Coronary artery (tissue), 2 donors: Measurements from ENCODE around the gene EIF2D.

Source experiments
- DNase-seq: peaks from one replicate; pipeline ENCODE4 v3.0.0-alpha.2; 2017; ENCODE audit warnings: low spot score
- H3K27ac ChIP-seq, 2 donors: fragments of 200-600 bp; sonication (generic); one replicate each; pipeline ENCODE4 v1.5.1; 2016 to 2019
- H3K4me3 ChIP-seq: fragments of 200-600 bp; sonication (generic); 2 replicates; pipeline ENCODE4 v1.5.1; 2016; ENCODE audit warnings: mild to moderate bottlenecking, moderate library complexity
- TF ChIP-seq, protein P1 (sequence below): fragments of 200-600 bp; sonication (generic); IDR thresholded peaks from one replicate; pipeline ENCODE4 v1.5.1; 2019; ENCODE audit warnings: antibody characterized with exemption

EIF2D gene

DNA sequence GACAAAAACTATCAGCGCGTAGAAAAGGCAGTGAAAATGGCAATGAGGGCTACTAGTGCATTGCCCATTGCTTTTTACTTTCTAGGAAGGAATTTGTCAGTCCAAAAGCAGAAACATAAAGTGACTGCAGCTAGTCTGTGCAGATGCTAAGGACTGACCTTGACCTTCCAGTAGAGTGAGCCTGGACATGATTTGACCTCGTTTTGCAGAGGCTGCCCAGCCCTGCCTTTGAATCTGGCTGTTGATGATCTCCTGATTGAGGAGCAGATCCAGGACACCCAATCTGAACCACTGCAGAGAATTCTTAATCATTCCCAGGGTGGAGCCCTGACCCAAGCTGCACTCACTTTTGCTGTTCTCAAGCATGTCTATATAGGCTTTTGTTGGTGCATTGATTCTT, 44.7 kb upstream of the EIF2D start:
- no peak for DNase-seq
- Histone ChIP-seq H3K4me3 (no peak overlapping the region), H3K27ac (no peak overlapping the region)
- TF ChIP-seq, protein P1, sequence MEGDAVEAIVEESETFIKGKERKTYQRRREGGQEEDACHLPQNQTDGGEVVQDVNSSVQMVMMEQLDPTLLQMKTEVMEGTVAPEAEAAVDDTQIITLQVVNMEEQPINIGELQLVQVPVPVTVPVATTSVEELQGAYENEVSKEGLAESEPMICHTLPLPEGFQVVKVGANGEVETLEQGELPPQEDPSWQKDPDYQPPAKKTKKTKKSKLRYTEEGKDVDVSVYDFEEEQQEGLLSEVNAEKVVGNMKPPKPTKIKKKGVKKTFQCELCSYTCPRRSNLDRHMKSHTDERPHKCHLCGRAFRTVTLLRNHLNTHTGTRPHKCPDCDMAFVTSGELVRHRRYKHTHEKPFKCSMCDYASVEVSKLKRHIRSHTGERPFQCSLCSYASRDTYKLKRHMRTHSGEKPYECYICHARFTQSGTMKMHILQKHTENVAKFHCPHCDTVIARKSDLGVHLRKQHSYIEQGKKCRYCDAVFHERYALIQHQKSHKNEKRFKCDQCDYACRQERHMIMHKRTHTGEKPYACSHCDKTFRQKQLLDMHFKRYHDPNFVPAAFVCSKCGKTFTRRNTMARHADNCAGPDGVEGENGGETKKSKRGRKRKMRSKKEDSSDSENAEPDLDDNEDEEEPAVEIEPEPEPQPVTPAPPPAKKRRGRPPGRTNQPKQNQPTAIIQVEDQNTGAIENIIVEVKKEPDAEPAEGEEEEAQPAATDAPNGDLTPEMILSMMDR: no peak

DNA sequence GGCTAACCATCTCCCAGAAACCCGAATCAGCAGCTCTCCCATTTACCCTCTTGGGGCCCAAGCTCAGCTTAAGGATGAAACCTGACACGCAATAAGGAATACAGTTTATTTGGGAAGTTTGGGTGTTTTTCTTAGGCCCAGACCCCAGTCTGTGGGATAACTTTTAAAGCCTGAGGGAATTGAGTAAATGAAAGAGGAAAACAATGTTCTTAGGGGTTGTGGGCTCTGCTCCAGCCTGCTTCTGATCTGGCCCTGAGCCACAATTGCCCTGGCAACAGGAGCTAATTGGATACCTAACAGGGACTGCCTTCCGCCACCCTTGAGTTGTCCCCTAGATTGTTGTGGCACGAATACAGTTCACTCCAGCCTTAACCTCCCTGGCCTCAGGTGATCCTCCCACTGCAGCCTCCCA, 43.2 kb upstream of the EIF2D start:
- H3K27ac ChIP-seq: peak overlapping the region; percentile 27 to 40
- H3K4me3 ChIP-seq: no peak overlapping the region
- TF ChIP-seq, protein P1: no peak
- no peak for DNase-seq

DNA sequence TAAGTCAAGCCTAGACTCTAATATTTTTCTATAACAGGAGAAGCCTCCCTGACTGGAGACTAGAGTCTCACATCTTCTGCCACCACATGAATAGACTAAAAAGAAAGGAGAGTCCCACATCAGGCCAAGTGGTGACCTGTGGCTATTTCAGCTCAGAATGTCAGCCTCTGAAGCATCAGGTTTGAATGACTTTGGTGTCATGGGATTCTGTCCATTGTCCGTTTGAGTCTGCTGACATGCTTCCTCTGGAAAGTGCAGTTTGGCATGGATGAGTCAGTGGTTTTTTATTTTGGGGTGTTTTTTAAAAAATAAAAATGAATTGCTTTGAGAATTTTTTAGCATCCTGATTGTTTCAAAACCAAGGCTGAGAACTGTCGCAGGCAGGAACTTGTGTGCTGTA, 42.6 kb upstream of the EIF2D start:
- no peak for DNase-seq
- TF ChIP-seq, protein P1: no peak
- no peak overlapping the region for H3K4me3 ChIP-seq
- H3K27ac ChIP-seq: peak overlapping the region; percentile 27 to 40

DNA sequence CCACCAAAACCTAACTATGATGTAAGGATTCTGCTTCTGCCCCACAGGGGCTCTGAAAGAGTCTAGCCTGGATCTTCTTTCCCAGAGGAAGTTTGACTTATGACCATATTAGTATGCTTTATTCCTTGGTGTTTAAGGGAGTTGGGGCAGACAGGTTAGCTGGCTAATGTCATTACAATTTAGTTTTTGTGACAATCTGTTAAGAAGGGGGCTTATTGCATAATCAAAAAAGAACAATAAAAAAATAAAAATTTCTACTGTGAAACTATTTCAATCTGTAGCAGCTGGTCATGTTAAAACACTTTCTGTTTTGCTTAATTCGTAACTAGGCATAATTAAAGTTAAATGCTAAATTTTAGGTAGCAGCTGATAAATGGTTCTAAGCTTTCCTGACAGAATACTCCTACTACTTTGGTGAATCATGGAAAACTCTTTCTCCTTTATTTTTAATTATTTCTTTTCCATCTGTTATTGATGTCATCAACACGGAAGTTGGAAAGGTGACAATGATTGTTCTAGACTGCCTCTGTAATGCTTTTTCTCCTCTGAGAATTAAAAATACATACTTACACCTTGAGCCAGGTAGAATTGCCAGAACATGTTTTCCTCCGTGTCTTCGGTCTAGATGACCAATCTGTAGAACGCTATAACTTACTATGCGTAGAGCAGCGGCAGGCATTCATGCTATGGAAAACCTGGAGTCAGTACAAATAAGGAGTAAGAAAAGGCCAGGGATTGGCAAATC, 41.6 kb upstream of the EIF2D start:
- Histone ChIP-seq H3K27ac (peak overlapping the region in 1 of 2 donors; percentile 27), H3K4me3 (no peak overlapping the region)
- TF ChIP-seq, protein P1: no peak
- no peak for DNase-seq

DNA sequence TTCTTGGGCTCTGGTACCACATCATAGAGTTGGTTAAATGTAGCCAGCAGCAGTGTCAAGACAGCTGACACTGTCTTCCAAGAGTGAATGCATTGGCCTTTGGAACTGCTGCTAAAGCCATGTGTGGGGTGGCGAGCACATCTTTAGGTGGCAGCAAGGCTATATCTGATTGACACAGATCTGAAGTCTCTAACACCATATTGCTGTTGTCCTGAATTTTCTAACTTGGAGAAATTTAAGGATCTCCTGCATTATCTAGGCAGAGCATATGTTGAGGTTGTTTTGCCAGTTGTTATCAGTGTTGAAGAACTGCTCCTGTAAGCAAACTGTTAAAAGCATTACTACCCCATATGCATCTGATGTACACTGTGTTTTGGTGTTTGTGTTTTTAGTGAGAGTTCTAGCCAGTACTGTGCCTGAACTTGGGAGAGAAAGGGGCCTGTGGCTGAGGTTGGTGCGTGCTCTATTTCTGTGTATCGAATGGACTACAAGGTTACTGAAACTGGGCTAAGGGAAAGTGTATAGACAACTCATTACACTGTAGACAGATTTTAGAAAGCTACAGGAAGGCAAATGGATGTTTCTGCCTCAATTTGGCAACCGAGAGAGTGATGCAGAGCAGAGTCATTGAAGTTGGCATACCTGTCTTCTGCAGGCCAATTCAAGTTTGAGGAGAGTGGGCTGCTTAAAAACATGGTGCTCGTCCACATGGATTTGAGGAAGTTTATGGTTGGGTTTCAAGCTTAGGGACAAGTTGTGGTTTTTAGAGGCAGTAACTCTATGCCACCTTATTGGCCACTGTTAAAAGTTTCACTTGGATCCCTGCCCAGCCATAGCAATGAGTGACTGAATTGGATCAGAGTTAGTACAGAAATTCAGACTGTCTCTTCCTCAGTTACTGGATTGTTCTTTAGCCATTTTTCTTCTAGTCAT, 40.0 kb upstream of the EIF2D start:
- no peak for DNase-seq
- TF ChIP-seq, protein P1: no peak
- Histone ChIP-seq H3K27ac (no peak overlapping the region), H3K4me3 (no peak overlapping the region)

DNA sequence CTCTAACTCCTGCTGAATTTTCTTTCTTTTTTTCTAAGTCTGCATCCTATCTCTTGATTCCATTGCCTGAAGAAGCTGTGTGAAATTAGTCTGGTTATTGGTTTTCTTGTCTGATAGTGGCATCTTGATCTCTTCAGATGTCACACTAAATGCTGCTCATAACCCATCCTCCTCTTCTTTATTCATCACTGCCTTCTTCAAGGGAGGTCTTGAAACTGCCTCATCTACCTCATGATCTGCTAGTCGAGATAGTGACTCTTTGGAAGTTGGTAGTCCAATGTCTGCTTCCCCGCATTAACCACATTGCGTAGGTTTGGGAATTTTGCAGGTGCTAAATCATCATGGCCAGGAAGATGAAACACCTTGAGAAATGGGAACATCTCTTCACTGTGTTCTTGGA, 38.7 kb upstream of the EIF2D start:
- Histone ChIP-seq H3K4me3 (no peak overlapping the region), H3K27ac (no peak overlapping the region)
- TF ChIP-seq, protein P1: no peak

More for the DNA sequence above, 38.7 kb upstream of the EIF2D start:
- DNase-seq: no peak
